A549 treated with CORT108297 at 1 μM for 4 hours (cell line): ENCODE data around the gene CAMP. TPM values are rescaled to one million over a fixed set of nuclear protein-coding genes. Genes with fewer than 3 reads are reported as not detected.

Experiments used
- total RNA-seq: library from RNA; stranded (reverse); fragments of 200-300 nt; extraction: Qiagen RNA extraction; gene quantifications from 5 replicates; pipeline ENCODE4 v1.2.3, GENCODE V29; 2022

Gene CAMP
- total RNA-seq = 0.14 TPM in 1 of 5 replicates, not detected in the others

GRCh38 chr3:48222616-48223513, at the start of gene CAMP:
TSS of gene CAMP (plus strand) at chr3:48223495. CDS start at chr3:48223512, 17 bp downstream.

GRCh38 chr3:48188266-48189201, 34.8 kb upstream of the CAMP start, which contains the start of gene CDC25A:
TSS of gene CDC25A (minus strand) at chr3:48188417. CDS start at chr3:48187947, 470 bp downstream.

Other genes starting within 250 kb of the CAMP start
- gene MAP4, start 207.1 kb upstream of the CAMP start, total RNA-seq = 94.1 to 109 TPM (median 105 TPM) in 5 replicates
- gene CDC25A, start 35.1 kb upstream of the CAMP start, total RNA-seq = 8.2 to 10.5 TPM (median 9.5 TPM) in 5 replicates
- 2.3 to 3.1 TPM (median 2.5 TPM) in 5 replicates for gene ZNF589, start 17.6 kb downstream of the CAMP start, total RNA-seq
- 21.9 to 27.8 TPM (median 24.1 TPM) in 5 replicates for gene NME6, start 77.9 kb downstream of the CAMP start, total RNA-seq
- not detected in 5 replicates for gene SPINK8, start 110.2 kb downstream of the CAMP start, total RNA-seq
- not detected in 5 replicates for gene FBXW12, start 148.7 kb downstream of the CAMP start, total RNA-seq
- 13.4 to 17.7 TPM (median 15.7 TPM) in 5 replicates for gene PLXNB1, start 206.6 kb downstream of the CAMP start, total RNA-seq
- 25.0 to 29.1 TPM (median 27.4 TPM) in 5 replicates for gene CCDC51, start 216.6 kb downstream of the CAMP start, total RNA-seq
- gene TMA7, start 216.8 kb downstream of the CAMP start, total RNA-seq = 266 to 389 TPM (median 282 TPM) in 5 replicates
- 8.3 to 9.6 TPM (median 9.4 TPM) in 5 replicates for gene ATRIP, start 223.2 kb downstream of the CAMP start, total RNA-seq